ENCODE data around the gene RRP1.

GRCh38 chr21:43805275-43805800 is 16.0 kb downstream of the RRP1 start:
- TF ChIP-seq POLR2A (IDR thresholded peaks at IDR 0.05; ENCODE audit: low read depth, low read length): no peak
- no peak for TF ChIP-seq POLR2AphosphoS5 (IDR thresholded peaks at IDR 0.05; ENCODE audit: low read depth, low read length)
